GM18951 (cell line): ENCODE data around the gene PCDHGA4.
"Not testable (repeated sequence)": the region's sequence is repeated elsewhere in the genome, so short reads cannot be mapped to it uniquely, and the experiment has no call there.

Experiments
- POLR2A ChIP-seq: IDR thresholded peaks from 4 replicates; pipeline ENCODE4 v1.6.1; 2011; ENCODE audit warnings: mild to moderate bottlenecking; ENCODE audit not compliant: insufficient read length, insufficient read depth; ENCODE audit errors: extremely low read depth
- in situ Hi-C: fragments of 300-500 bp; cut with MboI; formaldehyde crosslinking; loops from one replicate; pipeline ENCODE4 v1.12.0; 2022; ENCODE audit warnings: low sequenced_read_pairs, mixed read lengths, inconsistent platforms; ENCODE audit not compliant: unreplicated experiment

PCDHGA4 gene

DNA sequence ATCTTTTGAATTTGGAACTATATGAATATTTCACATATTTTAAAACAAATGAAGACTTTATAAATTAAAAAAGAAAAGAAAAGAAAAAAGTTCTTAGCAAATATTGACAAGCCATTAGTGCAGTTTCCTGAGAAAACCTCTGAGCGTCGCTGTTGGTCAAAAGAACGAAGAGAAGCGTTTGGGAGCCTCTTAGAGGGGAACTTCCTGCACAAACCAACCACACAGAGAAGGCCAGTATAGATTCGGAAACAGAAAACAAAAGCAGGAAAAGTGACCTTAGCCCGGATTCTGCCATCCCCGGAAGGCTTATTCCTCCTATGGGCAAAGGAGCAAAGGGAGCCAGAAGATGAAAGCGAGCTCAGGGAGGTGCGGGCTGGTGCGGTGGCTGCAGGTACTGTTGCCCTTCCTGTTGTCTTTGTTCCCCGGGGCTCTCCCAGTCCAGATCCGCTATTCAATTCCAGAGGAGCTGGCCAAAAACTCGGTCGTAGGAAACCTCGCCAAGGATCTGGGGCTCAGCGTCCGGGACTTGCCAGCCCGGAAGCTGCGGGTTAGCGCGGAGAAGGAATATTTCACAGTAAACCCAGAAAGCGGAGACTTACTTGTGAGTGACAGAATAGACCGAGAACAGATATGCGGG, 5.1 kb downstream of the PCDHGA4 start, which contains the start of gene PCDHGB2:
Gene PCDHGB2, plus strand, starts transcription at position 205 of the 637 bp plus-strand sequence. Its CDS starts 142 bp downstream, at position 347.
- TF ChIP-seq POLR2A: no peak
- in situ Hi-C loops: no loop called here

DNA sequence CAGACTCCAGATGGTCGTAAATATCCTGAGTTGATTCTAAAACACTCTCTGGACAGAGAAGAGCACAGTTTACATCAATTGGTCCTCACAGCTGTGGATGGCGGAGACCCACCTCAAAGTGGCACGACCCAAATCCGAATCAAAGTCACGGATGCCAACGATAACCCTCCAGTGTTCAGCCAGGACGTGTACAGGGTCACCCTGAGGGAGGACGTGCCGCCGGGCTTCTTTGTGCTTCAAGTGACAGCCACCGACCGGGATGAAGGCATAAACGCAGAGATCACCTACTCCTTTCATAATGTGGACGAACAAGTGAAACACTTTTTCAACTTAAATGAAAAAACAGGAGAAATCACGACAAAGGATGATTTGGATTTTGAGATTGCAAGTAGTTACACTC, 5.9 kb downstream of the PCDHGA4 start:
- no peak for TF ChIP-seq POLR2A
- in situ Hi-C loops: no loop called here

DNA sequence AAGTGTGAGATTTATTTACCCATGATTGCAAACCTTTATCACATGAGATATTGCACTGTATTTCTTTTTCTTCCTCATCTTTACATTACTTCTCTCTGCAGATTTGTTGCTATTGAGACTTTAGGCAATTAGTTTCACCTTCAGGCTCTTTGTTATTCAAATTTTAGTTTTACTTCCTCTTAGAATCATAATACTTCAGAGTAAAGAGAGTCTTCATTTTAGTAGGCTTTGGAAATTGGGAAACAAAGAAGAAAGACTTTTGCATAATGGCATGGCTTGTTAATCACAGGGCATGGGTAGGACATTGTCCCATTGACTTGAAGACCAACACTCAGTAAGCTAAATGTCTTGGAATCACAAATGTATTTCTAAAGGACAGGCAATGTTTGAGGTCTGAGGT, 7.9 kb downstream of the PCDHGA4 start:
- no peak for TF ChIP-seq POLR2A
- in situ Hi-C loops: no loop called here

DNA sequence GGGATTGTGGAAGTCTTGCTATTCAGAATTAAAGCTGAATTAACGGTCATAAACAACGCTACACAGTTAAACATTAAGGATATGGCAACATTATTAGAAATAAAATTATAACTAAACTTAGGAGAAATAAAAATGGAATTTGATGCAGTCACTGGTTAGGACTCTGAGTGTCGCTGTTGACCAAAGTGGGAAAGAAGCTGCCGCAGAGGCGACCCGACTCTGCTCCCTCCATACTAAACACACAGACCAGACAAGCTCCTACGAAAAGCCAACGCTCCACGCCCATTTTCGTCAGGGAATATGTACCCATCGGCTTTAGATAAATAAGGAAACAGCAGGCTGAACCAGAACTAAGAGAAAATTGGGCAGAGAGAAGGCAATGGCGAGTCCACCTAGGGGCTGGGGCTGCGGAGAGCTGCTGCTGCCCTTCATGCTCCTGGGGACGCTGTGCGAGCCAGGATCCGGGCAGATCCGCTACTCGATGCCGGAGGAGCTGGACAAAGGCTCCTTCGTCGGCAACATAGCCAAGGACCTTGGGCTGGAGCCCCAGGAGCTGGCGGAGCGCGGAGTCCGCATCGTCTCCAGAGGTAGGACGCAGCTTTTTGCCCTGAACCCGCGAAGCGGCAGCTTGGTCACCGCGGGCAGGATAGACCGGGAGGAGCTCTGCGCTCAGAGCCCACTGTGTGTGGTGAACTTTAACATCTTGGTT, 9.3 kb downstream of the PCDHGA4 start, which contains the start of gene PCDHGA5:
Gene PCDHGA5, plus strand, starts transcription at position 211 of the 709 bp plus-strand sequence. Its CDS starts 169 bp downstream, at position 380.
- TF ChIP-seq POLR2A: no peak
- in situ Hi-C loops: no loop called here

DNA sequence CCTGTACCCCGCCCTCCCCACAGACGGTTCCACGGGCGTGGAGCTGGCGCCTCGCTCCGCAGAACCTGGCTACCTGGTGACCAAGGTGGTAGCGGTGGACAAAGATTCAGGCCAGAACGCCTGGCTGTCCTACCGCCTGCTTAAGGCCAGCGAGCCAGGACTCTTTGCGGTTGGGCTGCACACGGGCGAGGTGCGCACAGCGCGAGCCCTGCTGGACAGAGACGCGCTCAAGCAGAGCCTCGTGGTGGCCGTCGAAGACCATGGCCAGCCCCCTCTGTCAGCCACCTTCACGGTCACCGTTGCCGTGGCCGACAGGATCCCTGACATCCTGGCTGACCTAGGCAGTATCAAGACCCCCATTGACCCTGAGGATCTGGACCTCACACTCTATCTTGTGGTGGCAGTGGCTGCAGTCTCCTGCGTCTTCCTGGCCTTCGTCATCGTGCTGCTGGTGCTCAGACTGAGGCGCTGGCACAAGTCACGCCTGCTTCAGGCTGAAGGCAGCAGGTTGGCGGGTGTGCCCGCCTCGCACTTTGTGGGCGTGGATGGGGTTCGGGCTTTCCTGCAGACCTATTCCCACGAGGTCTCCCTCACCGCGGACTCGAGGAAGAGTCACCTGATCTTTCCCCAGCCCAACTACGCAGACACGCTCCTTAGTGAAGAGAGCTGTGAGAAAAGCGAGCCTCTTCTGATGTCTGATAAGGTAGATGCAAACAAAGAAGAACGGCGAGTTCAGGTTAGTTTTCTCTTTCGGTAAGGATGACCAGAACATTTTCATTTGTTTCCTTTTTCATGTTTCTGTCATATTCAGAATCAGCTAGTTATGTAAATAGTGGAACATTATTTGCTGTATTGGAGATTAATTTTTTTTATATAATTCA, 11.4 kb downstream of the PCDHGA4 start:
- in situ Hi-C loops: no loop called here
- TF ChIP-seq POLR2A: no peak

DNA sequence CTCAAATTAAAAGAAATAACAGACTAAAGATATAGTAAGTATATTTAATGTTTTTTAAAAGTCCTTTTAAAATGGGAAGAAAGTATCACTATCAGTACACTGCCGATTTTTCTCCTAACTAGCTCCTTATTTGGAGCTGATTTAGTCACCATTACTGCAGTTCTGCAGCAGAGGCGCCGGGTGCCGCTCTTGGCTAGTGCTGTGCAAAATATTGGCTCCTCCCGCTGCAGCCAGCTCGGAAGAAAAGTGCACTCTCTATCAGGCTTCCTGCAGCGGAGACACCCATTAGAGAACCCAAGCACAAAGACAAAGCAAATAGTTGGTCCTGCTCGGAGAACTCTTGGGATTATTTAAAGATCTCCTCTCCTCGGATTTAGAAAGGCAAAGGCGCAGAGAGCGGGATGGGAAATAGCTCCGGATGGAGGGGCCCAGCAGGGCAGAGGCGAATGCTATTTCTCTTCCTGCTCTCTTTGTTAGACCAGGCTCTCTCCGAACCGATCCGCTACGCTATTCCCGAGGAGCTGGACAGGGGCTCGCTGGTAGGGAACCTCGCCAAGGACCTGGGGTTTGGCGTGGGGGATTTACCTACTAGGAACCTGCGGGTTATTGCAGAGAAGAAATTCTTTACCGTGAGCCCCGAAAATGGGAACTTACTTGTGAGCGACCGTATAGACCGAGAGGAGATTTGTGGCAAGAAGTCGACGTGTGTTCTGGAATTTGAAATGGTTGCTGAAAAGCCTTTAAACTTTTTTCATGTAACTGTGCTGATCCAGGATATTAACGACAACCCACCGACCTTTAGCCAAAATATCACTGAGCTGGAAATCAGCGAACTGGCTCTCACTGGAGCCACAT, 15.4 kb downstream of the PCDHGA4 start, which contains the start of gene PCDHGB3:
Gene PCDHGB3, plus strand, starts transcription at position 249 of the 855 bp plus-strand sequence. Its CDS starts 153 bp downstream, at position 402.
- in situ Hi-C loops: no loop called here
- no peak for TF ChIP-seq POLR2A

DNA sequence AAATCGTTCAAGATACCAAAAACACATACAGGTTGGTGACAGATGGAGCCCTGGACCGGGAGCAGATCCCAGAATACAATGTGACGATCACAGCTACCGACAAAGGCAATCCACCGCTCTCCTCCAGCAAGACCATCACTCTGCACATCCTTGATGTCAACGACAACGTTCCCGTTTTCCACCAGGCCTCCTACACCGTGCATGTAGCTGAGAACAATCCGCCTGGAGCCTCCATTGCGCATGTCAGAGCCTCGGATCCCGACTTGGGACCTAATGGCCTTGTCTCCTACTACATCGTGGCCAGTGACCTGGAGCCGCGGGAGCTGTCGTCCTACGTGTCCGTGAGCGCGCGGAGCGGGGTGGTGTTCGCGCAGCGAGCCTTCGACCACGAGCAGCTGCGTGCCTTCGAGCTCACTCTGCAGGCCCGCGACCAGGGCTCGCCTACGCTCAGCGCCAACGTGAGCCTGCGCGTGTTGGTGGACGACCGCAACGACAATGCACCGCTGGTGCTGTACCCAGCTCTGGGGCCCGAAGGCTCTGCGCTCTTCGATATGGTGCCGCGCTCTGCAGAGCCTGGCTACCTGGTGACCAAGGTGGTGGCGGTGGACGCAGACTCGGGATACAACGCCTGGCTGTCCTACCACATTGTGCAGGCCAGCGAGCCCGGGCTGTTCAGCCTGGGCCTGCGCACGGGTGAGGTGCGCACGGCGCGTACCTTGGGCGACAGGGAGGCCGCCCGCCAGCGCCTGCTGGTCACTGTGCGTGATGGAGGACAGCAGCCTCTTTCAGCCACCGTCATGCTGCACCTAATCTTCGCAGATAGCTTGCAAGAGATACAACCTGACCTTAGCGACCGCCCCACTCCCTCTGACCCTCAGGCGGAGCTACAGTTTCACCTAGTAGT, 17.0 kb downstream of the PCDHGA4 start:
- no peak for TF ChIP-seq POLR2A
- in situ Hi-C loops: no loop called here

DNA sequence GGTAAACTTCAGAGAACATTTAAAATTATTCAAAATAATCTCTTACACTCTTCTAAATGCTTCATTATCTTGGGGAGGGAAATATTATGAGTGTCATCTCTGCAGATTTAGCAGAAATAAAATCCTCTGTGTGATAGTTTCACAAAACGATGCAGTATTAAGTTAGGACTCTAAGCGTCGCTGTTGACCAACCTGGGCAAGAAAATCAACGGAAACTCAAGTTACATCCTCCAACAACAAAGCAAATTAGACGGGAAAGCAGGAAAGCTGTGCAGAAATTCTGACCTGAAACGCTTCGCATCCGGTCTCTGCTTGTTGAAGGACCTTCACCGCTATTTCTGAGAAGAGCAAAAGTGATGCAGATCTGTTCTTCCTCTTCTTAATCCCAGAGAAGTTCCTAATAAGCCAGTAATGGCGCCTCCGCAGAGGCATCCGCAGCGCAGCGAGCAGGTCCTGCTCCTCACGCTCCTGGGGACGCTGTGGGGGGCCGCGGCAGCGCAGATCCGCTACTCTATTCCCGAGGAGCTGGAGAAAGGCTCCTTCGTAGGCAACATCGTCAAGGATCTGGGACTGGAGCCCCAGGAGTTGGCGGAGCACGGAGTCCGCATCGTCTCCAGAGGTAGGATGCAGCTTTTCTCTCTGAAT, 19.0 kb downstream of the PCDHGA4 start, which contains the start of gene PCDHGA6:
Gene PCDHGA6, plus strand, starts transcription at position 219 of the 645 bp plus-strand sequence. Its CDS starts 193 bp downstream, at position 412.
- no peak for TF ChIP-seq POLR2A
- in situ Hi-C loops: no loop called here

DNA sequence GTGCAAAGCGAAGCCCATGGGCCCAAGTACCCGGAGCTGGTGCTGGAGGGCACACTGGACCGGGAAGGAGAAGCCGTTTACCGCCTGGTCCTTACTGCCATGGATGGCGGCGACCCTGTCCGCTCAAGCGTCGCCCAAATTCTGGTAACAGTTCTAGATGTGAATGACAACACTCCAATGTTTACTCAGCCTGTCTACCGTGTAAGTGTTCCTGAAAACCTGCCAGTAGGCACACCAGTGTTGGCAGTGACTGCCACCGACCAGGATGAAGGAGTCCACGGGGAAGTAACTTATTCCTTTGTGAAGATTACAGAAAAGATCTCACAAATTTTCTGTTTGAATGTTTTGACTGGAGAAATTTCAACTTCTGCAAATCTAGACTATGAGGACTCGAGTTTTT, 19.8 kb downstream of the PCDHGA4 start:
- in situ Hi-C loops: no loop called here
- no peak for TF ChIP-seq POLR2A

DNA sequence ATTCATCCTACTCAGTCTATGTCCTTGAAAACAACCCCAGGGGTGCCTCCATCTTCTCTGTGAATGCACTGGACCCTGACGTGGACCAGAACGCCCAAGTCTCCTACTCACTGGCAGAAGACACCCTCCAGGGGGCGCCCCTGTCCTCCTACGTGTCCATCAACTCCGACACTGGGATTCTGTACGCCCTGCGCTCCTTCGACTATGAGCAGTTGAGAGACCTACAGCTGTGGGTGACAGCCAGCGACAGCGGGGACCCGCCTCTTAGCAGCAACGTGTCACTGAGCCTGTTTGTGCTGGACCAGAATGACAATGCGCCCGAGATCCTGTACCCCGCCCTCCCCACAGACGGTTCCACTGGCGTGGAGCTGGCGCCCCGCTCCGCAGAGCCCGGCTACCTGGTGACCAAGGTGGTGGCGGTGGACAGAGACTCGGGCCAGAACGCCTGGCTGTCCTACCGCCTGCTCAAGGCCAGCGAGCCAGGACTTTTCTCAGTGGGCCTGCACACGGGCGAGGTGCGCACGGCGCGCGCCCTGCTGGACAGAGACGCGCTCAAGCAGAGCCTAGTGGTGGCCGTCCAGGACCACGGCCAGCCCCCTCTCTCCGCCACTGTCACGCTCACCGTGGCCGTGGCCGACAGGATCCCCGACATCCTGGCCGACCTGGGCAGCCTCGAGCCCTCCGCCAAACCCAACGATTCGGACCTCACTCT, 20.8 kb downstream of the PCDHGA4 start:
- in situ Hi-C loops: not testable (repeated sequence)

DNA sequence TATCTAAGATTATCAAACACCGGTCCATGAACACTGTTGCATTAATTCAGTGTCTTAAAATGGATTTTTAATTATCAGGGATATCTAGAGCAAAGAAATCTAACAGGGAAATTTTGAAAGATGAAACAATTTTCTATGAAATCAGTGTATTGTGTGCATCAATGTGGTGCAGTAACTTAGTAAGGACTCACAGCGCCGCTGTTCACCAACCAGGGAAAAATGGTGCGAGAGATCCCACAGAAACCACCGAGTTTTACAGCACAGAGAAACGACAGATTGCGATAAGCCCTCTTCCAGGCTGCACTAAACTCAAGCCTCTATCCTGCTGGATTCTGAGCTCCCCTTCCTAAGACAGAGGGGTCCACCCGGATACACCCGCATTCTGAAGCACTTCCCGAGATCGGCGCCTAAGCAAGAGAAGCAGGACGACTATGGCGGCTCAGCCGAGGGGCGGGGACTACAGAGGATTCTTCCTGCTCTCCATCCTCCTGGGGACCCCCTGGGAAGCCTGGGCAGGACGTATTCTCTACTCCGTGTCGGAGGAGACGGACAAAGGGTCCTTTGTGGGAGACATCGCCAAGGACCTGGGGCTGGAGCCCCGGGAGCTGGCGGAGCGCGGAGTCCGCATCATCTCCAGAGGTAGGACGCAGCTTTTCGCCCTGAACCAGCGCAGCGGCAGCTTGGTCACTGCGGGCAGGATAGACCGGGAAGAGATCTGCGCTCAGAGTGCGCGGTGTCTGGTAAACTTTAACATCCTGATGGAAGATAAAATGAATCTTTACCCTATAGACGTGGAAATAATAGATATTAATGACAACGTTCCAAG, 27.9 kb downstream of the PCDHGA4 start, which contains the start of gene PCDHGA7:
Gene PCDHGA7, plus strand, starts transcription at position 274 of the 826 bp plus-strand sequence. Its CDS starts 158 bp downstream, at position 432.
- in situ Hi-C loops: no loop called here

More for the DNA sequence above, 27.9 kb downstream of the PCDHGA4 start, which contains the start of gene PCDHGA7:
- TF ChIP-seq POLR2A: no peak
